Measurements from ENCODE around the gene LMX1A.

GRCh38 chr1:165173409-165173808, 183.1 kb downstream of the LMX1A start:
- TF ChIP-seq MAFK (IDR thresholded peaks at IDR 0.05; ENCODE audit: partially characterized antibody) (no peak), MAX (IDR thresholded peaks at IDR 0.05) (no peak), CTCF (IDR thresholded peaks at IDR 0.05) (no peak), SMC3 (IDR thresholded peaks at IDR 0.05) (no peak), EHMT2 (IDR thresholded peaks at IDR 0.05; ENCODE audit: low read depth) (no peak), KDM1A (IDR thresholded peaks at IDR 0.05; ENCODE audit: low read depth) (no peak), ESRRA (IDR thresholded peaks at IDR 0.05; ENCODE audit: borderline replicate concordance, low read length) (no peak), POLR2A (IDR thresholded peaks at IDR 0.05; ENCODE audit: low read length) (no peak), EP300 (IDR thresholded peaks at IDR 0.05) (no peak), RAD21 (conservative IDR thresholded peaks at IDR 0.05 in 1 of 2, IDR thresholded peaks at IDR 0.05 in 1 of 2) (no peak)

Measured in A549 (cell line).